Esophagus squamous epithelium (tissue), 4 donors: ENCODE measurements around the gene AJUBA.

Experiments used
- CTCF ChIP-seq, 6 experiments: fragments of 450-650 bp in 4 of 6; fragments of 200-600 bp in 2 of 6; sonication (generic) in 2 of 6; IDR thresholded peaks; one replicate each; pipeline ENCODE4 v1.5.1; 2016 to 2019; ENCODE audit warnings: antibody characterized with exemption in 6 of 6, mild to moderate bottlenecking in 4 of 6, moderate library complexity in 4 of 6
- POLR2A ChIP-seq, 4 donors: fragments of 450-650 bp; IDR thresholded peaks; one replicate each; pipeline ENCODE4 v1.6.1; 2017; ENCODE audit warnings: antibody characterized with exemption in 4 of 4, mild to moderate bottlenecking in 4 of 4, moderate library complexity in 3 of 4

GRCh38 chr14:22998329-22999012 lies 16.1 kb upstream of the AJUBA start:
- TF ChIP-seq CTCF (IDR thresholded peaks at IDR 0.05): no peak
- no peak for TF ChIP-seq POLR2A (IDR thresholded peaks at IDR 0.05)
